GM19467 (cell line): Measurements from ENCODE around the gene ARHGAP32.
A peak's percentile ranks its signal among the peaks of the same experiment; 100 is the strongest.
"Not testable (repeated sequence)": the region's sequence is repeated elsewhere in the genome, so short reads cannot be mapped to it uniquely, and the experiment has no call there.

Source experiments
- ATAC-seq: cut with Tn5 transposase; IDR thresholded peaks from one replicate; pipeline ENCODE4 v1.9.1; 2021; ENCODE audit warnings: mild to moderate bottlenecking, moderate library complexity; ENCODE audit not compliant: unreplicated experiment

Gene ARHGAP32

DNA sequence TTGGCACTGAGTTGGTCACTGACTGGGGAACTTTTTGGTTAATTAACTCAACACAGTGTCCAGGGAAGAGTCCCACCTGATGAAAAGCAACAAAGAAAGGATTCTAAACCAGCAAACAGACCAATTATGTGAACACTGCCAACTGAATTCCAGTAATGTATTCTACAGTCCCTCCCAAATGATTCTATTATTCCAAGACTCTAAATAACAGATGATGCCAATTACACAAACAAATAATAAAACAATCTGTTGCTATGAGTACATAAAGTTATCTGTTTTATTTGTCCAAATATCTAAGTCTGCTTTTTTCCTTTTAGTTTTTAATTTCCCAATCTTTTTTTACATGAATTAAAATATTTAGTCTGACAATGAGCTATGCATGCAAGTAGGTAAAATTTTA is 151.2 kb downstream of the ARHGAP32 start:
- ATAC-seq, result no peak

DNA sequence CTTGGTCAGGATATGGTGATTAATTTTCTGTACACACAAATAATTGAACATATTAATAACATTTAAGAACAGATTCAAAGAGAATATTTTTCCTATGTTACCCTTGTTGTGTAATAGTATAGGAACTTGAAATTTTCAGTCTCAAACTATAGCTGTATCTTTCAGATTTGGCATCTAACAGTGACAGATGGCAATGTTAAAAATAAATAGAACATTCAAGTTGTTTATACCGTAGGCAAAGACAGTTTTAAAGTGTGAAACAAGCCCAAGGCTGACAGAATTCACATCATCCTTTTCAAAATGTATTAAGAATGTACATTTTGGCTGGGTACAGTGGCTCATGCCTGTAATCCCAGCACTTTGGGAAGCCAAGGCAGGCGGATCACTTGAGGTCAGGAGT is 156.9 kb downstream of the ARHGAP32 start:
- no peak for ATAC-seq

DNA sequence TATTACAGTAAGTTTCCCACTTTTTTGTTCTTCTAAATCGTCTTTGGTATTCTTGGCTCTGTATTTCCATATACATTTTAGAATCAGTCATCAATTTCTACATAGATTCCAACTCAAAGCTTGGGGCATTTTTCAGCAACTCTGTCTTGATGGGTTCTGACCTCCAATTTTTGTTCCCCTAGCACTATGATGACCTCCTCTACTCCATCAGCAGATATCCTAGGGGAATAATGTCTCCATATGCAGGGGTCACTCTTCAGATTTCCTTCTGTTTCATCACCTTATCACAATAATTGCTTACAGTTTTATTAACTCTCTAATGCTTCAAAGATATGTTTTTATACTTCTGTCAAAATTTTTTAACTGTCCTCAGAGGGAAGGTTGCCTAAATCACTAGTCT is 158.1 kb downstream of the ARHGAP32 start:
- ATAC-seq, result no peak

DNA sequence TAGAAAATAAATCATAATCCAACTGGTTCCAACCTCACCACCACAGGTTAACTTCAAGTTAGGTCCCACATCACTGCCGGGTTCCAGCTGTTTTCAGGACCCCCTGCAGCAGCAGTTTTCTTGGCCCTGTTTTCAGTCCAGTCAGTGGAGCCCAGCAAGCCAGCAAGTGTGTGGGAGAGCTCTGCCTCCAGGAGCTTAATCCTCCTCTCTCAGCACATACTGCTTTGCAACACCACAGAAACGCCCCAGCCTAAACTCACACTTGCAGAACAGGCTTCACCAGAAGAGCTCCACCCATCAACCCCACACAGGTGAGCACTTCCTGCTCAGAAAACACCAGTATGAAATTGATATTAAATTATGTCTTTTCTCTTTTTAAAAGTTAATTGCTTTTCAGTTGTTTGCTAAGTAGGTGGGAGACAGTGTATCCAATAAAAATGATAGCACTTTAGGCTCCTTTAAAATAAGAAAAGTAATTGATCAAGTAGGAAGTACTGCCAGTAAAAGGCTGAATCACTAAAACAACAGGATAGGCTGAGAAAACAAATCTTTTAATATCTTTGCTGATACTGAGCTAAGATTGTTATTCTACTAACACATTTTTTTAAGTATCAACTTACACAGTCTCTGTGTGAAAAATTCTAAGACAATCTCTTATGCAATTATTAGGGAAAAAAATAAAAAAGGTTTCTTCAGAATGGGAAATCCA is 168.0 kb downstream of the ARHGAP32 start:
- no peak for ATAC-seq

DNA sequence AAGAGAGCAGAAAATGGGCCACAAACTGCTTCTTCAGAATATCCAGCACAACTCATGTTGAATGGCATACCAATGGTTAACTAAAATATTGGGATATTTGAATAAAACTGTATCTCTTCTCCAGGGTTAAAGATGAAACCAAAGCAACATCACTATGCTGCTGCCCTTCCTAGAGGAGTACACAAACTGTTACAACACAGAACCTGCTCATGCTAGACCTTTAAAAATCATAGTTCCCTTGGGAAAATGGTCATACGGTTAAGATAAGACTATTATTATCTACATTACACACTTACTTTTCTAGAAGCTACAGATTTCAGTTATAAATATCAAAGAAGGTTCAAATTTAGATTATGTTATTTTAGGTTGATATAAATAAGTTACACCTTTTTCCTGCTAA is 170.8 kb downstream of the ARHGAP32 start:
- ATAC-seq, result no peak

DNA sequence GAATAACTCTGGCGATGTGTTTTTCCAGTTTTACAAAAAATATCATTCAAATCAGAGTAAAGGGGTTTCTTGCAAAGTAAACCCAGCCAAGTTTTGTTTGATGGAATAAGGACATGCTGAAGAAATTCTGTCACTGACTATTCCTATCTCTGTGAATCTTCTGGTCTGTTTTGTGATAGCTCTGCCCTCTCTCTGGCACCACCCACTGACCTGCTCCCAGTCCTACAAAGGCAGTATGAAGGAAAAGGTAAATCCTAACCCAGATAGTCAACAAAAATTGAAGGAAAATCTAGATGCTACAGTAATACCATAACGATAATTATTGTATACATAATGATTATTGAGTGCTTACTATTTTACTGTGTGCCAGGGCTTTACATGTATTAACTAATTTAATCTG is 173.1 kb downstream of the ARHGAP32 start:
- ATAC-seq, result no peak

DNA sequence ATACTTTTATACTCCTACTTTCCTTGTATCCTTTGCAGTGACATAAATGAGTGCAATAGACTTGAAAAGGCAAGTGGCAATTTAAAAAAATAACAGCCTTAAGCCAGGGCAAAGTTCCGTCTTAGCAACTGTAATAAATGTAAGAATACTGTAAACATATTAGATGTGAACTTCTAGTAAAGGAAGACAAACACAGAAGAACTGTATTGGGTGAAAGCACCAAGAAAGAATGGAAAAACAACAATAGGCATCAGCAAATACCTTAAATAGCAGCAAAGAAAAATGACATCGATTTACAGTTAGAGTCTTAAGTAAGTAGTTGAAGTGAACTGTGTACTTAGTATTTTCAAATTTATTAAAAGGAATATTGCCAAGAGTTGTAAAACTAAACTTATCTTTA is 174.0 kb downstream of the ARHGAP32 start:
- ATAC-seq, result no peak

DNA sequence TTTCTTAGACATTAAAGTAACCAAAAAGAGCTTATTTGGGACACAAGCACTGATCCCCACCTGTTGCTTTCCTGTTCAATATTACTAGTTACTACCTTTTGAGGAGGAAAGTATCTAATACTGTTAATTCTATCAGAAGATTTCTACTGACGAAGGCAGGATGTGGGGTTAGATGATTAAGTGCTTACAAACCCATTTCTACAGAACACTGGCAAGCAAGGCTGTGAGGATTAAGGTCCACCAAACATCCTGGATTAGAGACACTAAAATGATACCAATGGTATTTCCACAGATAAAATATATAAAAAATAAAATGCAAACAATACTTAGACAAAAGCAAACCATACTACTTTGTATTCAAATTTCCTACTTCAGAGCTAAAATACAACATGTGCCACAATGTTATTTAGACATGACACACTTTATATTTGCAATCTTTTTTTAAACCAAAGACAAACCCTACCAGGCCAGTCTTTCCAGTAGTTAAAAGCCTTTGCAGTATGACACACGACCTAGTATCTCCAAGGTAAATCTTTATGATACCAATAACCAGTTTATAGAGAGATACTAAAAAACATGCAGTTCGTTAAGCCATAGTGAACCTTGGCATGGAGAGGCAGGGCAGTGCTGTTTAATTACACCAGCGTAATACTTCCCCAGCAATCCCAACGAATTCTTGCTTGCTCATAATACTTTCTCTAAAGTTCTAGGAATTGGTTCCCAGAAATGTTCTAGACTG is 178.2 kb downstream of the ARHGAP32 start:
- no peak for ATAC-seq

DNA sequence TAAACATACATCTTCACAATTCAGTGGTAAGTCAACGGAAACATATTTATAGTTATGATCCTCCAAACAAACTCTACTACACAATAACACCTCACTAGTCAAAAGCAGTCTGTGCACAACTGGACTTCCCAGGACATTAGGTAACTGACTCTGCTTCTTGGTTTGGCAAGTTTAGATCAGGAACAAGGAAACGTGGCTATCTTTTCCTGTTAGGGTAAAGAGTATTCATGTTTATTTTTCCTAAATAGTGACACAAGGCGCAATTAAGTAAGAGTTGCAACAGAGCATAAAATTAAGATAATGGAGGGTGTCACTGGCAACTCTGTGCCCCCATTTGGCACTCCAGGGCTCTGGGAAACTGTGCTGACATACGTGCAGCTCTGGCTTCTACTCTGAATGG is 179.2 kb downstream of the ARHGAP32 start:
- no peak for ATAC-seq

DNA sequence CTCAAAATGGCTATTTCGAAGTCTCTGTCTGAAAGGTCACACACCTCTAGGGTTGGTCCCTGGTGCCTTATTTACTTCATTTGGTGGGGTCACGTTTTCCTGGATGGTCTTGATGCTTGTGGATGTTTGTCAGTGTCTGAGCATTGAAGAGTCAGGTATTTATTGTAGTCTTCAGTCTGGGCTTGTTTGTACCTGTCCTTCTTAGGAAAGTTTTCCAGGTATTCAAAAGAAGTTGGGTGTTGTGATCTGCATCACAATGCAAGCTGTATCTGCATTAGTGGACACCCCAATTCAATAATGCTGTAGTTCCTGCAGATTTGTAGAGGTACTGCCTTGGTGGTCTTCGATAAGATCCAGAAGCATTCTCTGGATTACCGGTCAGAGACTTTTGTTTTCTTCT is 186.0 kb downstream of the ARHGAP32 start:
- ATAC-seq, result no peak

DNA sequence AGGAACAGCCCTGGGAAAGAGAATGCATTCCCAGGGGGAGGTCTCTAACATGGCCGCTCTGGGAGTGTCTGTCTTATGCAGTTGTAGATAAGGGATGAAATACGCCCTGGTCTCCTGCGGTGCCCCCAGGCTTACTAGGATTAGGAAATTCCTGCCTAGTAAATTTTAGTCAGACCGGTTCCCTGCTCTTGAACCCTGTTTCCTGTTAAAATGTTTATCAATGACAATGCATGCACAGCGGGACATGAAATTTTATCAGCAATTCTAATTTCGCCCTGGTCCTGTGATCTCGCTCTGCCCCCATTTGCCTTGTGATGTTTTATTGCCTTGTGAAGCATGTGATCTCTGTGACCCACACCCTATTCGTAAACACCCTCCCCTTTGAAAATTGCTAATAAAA is 193.0 kb downstream of the ARHGAP32 start:
- ATAC-seq, result not testable (repeated sequence)

DNA sequence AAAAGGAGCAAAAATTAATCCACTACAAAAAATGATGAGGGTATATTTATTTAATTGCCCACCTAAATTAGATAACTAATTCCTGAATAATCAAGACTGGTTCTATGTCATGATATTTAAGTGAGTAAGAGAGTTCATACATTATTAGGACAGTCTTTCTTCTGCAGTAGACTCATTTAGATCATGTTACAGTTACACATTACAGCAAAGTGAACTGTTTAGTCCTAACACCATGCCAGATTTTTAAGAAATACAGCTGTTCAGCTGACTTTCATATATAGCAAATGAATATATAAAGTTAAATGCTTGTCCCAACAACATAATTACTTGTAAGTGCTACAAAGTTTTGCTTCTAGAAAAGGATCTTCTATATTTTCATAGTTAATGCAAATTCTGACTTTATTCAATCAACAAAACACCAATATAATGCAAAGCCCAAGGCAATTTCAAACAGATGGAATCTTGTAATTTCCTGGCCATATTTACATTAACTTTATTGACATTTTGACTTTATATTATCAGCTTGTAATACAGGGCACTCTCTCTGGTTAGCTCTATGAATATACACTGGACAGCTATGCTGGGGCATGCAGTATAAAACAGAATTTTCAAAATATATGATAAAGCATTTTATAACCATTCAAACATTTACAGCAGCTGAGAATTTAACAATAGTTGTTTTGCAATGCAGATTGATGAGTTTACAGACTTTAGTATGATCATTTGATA is 203.7 kb downstream of the ARHGAP32 start:
- ATAC-seq, result no peak

DNA sequence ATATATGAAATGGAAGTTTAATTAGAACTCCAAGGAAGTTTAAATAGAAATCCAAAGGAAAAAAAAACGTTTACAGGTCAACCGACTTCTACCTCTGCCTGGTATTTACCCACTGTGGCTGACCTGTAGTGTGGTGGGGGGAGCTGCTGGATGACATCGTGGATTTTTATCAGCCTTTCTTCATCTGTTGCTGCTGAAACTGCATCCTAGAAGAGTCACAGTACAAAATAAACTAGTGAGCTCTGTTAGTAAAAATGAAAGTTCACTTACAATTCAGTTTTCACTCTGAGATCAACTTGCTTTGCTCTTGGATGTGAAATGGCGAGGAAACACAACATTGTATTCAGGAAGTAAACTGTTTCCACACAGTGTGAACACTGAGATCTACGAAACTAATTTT is 206.2 kb downstream of the ARHGAP32 start:
- ATAC-seq, result no peak

DNA sequence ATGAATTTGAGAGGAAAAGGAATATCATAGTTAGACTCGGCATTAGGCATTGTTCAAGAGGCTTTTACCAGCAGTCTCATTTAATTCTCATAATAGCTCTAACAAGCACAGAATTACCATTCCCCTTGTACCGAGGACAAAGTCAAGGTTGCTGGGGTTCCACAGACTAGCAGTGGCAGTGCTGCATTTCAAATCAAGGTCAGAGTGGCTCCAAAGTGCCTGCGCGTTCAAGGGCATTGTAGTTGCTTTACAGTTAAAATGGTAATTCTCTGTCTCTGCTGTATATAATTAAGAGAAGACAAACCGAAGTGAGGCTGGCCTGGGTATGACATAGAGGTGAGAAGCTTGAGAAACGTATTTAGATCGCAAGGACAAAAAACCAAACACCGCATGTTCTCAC is 209.1 kb downstream of the ARHGAP32 start:
- ATAC-seq, result no peak

DNA sequence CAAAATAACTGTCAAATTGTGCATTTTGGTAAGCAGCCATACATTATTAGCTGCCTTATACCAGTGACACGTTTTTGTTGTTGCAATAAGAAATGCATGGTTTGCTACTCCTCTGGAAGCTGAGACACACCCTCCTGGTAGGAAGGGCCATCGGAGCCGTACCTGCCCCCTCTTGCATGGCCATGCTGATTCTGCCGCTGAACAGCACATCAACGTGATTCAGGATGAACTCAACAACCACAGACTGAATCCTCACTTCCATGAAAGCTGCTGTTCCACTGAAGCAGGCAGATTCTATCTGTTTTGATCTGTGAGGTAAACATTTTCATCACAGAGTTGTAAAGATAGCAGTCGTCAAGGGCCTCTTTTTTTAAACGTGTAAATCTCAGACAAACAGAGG is 210.9 kb downstream of the ARHGAP32 start:
- ATAC-seq, result no peak

DNA sequence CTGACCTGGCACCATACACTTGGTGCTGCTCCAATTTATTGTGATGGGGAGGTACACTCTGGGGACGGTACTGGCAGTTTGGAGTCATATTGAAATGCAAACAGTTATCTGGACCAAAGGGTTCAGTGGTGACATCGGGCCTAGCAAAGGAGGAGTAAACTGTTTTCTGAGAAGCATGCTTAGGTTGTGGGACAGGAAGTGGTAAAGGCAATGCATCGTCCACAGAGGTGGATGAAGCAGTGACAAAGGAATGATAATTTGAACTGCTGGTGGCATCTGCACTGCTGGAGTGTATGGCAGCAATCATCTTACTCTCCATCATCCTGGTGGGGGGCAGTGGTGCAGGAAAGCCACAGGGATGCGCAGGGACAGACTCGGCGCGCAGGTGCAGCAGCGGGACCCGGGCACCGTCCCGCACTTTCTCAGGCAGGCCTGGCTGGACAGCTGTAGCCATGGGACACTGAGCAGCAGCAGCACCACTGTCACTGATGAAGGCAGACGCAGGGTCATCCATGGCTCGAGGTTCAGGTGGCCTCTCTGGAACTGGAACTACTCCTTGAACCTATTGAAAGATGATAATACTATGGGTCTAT is 221.4 kb downstream of the ARHGAP32 start:
- no peak for ATAC-seq

DNA sequence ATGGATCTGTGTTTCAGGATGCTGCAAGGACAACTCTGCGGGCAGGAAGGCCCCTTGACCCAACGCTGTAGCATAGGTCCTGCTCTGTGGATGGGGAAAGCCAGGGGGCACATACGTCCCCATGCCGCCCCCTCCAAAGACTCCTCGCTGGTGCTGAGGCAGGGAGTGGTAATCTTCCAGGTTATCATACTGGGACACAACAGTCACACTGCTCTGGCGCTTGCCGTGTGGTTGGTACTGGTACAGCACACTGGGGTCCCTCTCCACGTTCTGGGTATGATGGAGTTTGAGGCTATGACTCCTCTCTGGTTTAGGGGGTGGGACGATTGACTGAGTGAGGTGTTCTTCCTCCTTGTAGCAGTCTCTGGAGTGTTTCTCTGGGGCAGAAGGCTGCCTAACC is 223.2 kb downstream of the ARHGAP32 start:
- no peak for ATAC-seq

DNA sequence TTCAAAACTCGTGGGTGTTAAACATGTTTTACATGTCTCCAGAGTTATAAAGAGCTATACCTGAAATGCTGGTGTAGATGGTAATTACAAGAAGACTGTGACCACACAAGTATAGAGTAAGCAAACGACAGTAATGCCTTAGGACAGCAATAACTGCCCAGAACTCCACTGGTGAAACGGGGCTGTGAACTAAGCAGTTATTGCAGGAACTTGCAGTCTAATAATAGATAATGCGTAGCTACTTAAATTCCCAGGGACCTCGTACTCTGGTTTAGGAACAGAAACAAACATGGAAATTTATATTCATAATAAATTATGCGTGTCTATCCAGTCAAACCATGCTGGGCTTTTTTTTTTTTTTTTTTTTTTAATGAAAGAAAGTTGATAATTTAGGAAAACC is 224.5 kb downstream of the ARHGAP32 start:
- ATAC-seq, result no peak

DNA sequence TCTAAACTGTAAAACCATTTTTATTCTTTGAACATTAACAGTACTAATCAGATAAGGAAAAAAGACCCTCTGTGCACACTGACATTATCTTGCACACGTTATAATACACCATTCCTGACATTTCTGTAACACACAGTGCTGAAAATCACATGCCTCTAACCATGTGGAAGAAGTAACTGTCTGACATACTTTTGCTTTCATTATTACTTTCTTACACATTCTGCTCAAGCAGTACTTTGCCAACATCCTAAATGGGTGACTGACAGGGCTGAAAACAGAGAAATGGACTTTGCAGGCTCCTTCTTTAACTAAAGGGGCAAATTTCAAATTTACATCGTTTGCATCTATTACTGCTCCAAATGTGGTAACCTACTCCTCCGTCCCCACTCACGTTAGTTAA is 226.6 kb downstream of the ARHGAP32 start:
- ATAC-seq, result peak; percentile 93

DNA sequence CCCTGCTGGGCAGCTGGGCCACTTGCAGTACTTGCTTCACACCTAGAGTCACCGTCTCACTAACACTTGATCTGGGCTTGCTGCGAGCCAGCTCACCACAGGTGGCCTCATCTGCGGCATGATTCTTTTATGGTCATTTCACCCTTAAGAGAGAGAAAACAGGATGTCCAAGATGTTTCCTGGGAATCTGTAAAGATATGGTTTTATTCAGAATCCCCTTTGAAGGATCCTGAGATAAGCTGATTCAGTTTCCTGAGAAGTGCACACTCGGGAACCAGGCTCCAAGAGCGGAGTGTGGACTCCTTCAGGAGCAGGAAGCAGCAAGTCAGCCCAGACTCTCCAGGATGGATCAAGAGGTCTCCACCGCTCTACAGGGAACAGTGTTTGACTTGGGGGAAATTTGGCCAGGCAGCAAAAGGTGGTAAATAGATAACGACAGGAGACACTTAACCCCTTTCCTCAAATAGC is 227.6 kb downstream of the ARHGAP32 start:
- ATAC-seq, result no peak

DNA sequence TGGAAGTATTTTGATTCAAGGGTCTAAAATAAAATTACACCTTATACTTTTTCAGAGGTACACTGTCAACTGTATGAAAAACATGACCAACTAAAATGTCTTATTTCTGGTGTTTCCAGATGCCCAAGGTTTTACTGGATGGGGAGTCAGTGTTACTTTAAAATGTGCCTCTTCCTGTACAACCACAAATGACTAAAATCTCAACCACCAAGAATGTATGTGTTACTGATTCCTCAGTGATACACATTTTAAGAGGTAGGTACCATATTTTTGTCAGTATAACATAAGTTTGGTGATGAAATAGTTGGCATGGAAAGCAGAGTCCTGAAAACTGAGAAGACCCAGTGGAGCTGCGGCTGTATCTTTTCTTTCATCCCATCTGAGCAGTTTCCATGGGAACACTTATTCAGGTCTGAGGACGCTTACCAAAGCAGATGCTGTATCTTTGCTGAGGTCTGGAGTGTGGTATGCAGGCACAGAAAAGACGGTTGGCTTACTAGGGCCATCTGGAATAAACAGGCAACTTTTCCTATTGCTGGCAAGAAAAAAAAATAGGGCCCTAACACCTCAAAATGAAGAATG is 228.3 kb downstream of the ARHGAP32 start:
- no peak for ATAC-seq
